DMS79 (cell line): Measurements from ENCODE around the gene HOXA9.

ENCODE experiments used
- DNase-seq: peaks from one replicate; lab custom pipeline; 2025; lab: John Stamatoyannopoulos, UW

The HOXA9 gene

DNA sequence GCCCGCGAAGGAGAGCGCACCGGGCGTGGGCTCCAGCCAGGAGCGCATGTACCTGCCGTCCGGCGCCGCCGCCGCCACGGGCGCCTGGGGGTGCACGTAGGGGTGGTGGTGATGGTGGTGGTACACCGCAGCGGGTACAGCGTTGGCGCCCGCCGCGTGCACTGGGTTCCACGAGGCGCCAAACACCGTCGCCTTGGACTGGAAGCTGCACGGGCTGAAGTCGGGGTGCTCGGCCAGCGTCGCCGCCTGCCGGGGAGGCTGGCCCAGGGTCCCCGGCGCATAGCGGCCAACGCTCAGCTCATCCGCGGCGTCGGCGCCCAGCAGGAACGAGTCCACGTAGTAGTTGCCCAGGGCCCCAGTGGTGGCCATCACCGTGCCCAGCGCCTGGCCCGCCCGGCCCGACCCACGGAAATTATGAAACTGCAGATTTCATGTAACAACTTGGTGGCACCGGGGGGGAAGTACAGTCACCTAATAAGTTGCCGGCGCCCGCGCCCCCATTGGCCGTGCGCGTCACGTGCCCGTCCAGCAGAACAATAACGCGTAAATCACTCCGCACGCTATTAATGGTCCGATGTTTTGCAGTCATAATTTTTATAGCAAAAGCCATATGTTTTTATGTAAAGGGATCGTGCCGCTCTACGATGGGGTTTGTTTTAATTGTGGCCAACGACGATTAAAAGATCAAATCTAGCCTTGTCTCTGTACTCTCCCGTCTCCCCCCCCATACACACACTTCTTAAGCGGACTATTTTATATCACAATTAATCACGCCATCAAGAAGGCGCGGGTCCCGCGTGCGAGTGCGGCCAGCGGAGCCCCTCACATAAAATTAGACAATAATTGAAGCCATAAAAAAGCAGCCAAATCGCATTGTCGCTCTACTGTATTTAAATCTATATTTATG is at the start of gene HOXA9:
TSS of gene HOXA9 (minus strand) at position 449 of the 907 bp plus-strand sequence. CDS start at position 369, 80 bp downstream.
- no peak for DNase-seq

DNA sequence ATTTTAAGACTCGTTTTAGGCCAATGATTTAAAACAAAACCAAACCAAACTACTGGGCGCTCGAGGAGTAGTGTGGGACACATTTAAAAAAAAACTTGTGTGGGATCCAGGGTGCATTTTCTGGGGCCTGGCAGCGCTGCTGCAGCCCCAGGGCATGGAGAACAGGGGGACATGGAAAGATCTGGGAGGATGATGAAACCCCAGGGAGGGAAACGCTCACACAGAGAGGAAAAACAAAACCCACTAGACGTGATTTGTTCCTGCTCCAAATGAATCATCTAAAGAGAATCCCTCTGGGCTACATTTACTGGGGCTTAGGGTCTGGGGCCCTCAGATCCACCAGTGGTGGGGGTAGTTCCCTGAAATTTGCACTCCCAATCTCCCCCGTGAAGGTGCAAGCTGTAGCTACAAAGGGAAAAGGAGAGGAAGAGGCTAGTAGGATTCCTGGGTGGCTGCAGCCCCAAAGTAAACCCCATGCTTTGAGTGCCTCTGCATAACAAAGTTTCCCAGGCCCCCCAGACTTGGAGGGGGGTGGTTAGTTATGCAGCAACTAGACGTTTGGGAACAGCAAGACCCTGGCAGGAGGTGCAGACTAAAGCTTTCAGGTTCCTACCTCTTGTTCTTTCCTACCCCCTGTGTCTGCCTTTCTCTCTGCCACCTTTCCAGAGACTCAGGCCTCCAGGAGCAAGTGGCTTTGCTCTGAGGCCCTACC is 49.1 kb upstream of the HOXA9 start:
- DNase-seq, result no peak

GRCh38 chr7:27213433-27214238 is 48.3 kb upstream of the HOXA9 start:
- DNase-seq, result no peak

GRCh38 chr7:27212497-27213432 is 47.4 kb upstream of the HOXA9 start:
- no peak for DNase-seq

DNA sequence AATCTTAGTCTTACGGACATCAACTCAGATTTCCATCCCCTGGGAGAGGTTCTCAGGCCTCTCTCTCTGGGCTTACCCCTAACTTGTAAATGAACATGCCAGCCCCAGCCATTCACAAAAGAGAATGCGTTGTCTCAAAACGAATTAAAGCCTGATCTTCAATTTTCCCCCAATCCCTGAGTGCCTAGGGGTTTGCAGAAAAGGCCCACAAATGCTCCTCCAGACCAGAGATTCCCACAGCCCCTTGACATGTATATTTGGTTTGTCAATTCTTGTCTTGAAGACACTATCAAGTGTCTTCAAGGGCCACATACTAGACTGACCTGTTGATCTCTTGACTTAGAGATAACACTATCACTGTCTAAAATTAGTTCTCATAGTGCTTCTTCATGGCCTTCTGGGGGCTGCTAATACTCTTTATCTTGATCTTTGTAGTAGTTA is 46.4 kb upstream of the HOXA9 start:
- no peak for DNase-seq

- DNase-seq, result no peak
Measured at GRCh38 chr7:27211084-27211446, 45.7 kb upstream of the HOXA9 start.

DNA sequence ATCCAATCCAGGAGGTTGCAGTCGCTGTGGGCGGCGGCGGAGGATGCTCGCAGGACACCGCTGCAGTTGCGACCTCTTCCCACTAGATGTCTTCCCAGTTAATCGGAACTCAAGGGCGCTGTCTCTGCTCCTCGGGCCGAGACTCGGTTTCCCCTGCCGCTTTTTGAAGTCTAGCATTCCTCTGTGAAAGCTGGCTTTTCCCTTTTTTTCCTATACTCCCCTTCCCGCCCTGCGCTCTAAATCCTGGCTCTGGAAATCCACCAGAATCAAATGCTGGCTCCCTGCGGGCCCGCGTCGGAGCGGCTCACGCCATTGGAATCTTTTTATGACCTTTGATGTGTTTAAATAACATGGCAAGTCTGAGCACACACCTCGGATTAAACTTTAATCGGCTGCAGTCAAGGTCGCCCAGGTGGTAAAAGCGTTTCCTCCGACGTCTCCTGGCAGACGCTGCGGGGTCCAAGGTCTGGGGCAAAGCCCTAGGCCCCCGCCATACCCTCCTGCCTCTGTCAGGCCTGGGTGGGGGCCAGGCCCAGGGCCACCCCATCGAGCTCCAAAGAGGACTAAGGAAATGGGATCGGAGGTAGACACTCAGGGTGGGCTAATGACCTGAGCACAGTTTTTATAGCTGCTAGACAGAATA is 45.2 kb upstream of the HOXA9 start:
- no peak for DNase-seq

DNA sequence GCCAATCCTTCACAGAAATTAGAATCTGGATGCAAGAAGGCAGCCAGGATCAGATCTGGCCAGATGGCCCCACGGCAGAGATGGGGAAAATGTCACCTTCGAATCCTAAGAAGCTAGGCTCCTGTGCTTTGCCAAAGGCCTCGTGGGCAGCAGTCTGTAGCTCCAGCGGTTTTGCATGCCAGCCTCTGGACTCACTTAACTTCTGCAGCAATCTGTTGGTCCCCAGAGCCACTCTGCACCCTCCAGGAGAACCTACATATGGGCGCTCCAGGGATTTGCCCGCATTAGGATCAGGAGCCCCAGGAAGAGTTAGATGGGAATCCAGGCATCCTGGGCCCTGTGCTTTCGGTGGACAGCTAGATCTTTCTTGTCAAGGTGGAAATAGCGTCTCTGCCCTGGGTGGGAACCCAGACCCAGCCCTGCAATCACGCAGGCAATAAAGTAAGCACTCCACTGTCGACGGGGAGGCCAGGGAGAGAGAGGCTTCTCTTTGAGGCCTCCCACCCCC is 44.6 kb upstream of the HOXA9 start:
- no peak for DNase-seq

DNA sequence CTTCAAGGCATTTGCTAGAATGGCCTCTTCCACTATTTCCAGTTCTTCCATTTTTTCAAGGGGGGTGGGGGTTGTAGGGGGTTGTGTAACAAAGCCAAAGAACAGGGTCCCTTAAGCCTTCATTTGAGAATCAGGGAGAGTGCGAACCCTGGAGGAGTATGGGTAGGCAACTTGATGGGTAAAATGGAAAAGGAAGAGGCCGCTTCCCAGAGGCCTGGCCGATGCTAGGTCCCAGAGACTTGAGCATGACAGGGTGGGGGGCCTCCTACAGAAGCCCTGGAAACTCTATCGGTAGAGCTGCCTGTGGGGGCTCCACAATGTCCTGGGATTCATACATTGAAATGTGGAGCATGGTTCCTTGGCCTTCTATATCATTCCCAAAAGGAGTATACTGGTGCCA is 43.7 kb upstream of the HOXA9 start:
- DNase-seq, result no peak

DNA sequence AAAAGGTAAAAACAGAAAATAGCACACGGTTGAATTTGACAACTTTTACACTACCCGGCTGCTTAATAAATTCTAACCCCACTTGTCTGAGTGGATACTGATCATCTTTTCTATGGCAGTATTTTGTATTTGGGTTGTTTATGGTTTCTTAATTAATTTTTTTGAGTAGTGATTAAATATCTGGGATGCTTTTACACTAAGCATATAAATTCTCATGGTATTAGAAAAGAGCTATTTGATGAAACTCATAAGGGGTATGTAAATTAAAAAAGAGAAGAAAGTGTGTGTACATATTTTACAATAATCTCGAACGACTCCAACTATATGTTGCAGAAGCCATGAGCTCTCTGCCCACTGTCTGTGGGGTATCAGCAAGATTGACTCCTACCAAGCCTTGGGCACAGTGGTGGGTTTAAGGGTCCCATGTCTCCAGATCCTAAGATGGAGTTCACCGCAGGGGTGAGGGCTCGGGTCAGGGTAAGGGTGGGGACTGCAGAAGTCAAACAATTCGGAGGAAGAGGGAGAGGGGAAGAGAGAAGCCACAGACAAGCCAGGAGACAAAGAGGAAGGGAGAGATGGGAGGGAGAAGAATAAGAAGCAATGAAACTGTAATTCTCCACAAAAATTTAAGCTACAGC is 42.1 kb upstream of the HOXA9 start:
- no peak for DNase-seq

- no peak for DNase-seq
Measured at GRCh38 chr7:27205325-27206280, 40.3 kb upstream of the HOXA9 start.

- DNase-seq, result no peak
Measured at GRCh38 chr7:27204851-27205322, 39.5 kb upstream of the HOXA9 start.

- DNase-seq, result no peak
Measured at GRCh38 chr7:27203964-27204594, 38.7 kb upstream of the HOXA9 start.

- no peak for DNase-seq
Measured at GRCh38 chr7:27203365-27203953, 38.1 kb upstream of the HOXA9 start.

DNA sequence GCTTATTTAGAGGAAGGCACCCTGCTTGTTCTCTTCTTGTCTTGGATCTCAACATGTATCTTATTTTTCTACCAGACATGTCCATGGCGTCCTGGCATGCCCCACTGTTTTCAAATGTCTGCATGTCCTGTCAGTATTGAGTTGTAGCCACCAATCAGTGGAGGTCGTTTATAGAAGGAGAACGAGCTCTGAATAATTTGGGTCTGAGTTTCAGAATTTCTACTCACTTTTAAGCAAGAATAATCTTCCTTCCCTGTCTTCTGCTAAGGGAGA is 37.5 kb upstream of the HOXA9 start:
- DNase-seq, result no peak

- DNase-seq, result no peak
Measured at GRCh38 chr7:27202018-27202861, 36.9 kb upstream of the HOXA9 start.

DNA sequence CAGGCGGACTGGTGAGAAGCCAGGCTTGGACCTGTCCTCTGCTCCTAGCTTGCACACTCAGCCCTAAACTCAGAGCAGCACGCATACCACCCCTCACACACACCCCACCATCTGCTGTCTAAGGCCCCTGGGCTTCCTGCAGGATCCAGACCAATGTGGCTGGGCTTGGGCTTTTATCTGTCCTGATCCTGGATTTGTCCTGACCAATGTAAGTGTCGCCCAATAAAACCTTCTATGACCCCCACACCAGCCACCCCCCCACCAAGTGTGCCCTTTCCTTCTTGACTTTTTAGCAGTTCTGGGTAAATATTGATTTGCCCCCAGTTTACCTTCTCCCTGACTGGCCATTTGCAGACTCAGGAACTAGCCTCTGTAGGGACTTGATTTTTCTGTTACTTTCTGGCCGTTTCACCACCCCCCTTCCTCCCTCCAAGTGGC is 36.3 kb upstream of the HOXA9 start:
- DNase-seq, result no peak
